BJ (cell line): Measurements from ENCODE around the gene TMEM244. TPM values are rescaled to one million over a fixed set of nuclear protein-coding genes. Genes with fewer than 3 reads are reported as not detected.
"Not testable (repeated sequence)": the region's sequence is repeated elsewhere in the genome, so short reads cannot be mapped to it uniquely, and the experiment has no call there.

Experiments
- CTCF ChIA-PET: fragments of 350-600 bp; formaldehyde crosslinking; extraction: SDS; loops from one replicate; lab custom pipeline; 2021; ENCODE audit warnings: antibody characterized with exemption, inconsistent platforms; lab: Yijun Ruan, JAX
- POLR2A ChIA-PET: fragments of 300-600 bp; sonication (Branson Sonifier 250); formaldehyde crosslinking; extraction: SDS; loops from one replicate; lab custom pipeline; 2021; ENCODE audit warnings: antibody characterized with exemption; lab: Charles Lee
- DNase-seq: peaks from one replicate; pipeline ENCODE4 v3.0.0-alpha.2; 2011; ENCODE audit warnings: low read depth
- H3K27me3 ChIP-seq: 2 replicates; pipeline ENCODE4 v1.6.0; 2011; ENCODE audit warnings: low read length; ENCODE audit not compliant: control insufficient read depth, insufficient read depth
- H3K36me3 ChIP-seq: 2 replicates; pipeline ENCODE4 v1.5.1; 2011; ENCODE audit warnings: low read length; ENCODE audit not compliant: control insufficient read depth, insufficient read depth
- H3K4me3 ChIP-seq: 2 replicates; pipeline ENCODE4 v1.5.1; 2011; ENCODE audit warnings: low read depth, mild to moderate bottlenecking, control low read depth, low read length
- CTCF ChIP-seq: IDR thresholded peaks from 2 replicates; pipeline ENCODE4 v1.5.1; 2011; ENCODE audit warnings: low read depth, mild to moderate bottlenecking, control low read depth, inconsistent platforms, low read length, moderate library complexity; ENCODE audit not compliant: insufficient read depth
- polyA plus RNA-seq: library from polyadenylated mRNA; depleted of rRNA; stranded (reverse); fragments of >200 nt; gene quantifications from 2 replicates; pipeline ENCODE4 v1.2.3, GENCODE V29; 2011

The TMEM244 gene
- polyA plus RNA-seq, 1 experiment: not detected

- Histone ChIP-seq H3K4me3 (no peak overlapping the region), H3K27me3 (no peaks in the 10 kb centered on the region), H3K36me3 (no peaks in the 10 kb centered on the region)
- no peak for DNase-seq
- ChIA-PET CTCF (no interaction called here), POLR2A (no interaction called here)
- no peak for TF ChIP-seq CTCF
These were observed 19.0 kb downstream of the TMEM244 start for GRCh38 chr6:129842137-129842536.

- H3K4me3 ChIP-seq, DNase-seq, POLR2A ChIA-PET, CTCF ChIA-PET, H3K36me3 ChIP-seq, H3K27me3 ChIP-seq: not testable (repeated sequence)
These were observed 21.6 kb downstream of the TMEM244 start for GRCh38 chr6:129839562-129839961.

- no peaks in the 10 kb centered on the region for H3K36me3 ChIP-seq
- no peak for DNase-seq
These were observed 25.4 kb downstream of the TMEM244 start for GRCh38 chr6:129835691-129836090.

DNA sequence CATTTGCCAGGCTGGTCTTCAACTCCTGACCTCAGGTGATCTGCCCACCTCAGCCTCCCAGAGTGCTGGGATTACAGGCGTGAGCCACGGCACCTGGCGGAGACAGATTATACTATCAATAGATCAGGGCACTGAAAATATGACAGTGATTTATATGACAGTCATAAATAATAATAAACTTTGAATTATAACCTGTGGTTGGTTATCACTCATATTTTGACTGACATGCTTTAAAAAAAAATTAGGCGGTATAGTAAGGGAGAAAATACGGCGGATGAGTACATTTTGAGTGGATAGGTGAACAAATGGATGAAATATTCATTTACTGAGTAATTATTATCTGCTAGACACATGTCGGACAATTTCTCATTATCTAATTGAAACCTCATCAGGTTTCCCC is 28.8 kb downstream of the TMEM244 start:
- POLR2A ChIA-PET: no interaction called here
- no peaks in the 10 kb centered on the region for H3K36me3 ChIP-seq
- CTCF ChIA-PET: no interaction called here

More at GRCh38 chr6:129835691-129836090, 25.4 kb downstream of the TMEM244 start:
- ChIA-PET CTCF (no interaction called here), POLR2A (no interaction called here)
- TF ChIP-seq CTCF: no peak
- Histone ChIP-seq H3K4me3 (no peak overlapping the region), H3K27me3 (no peaks in the 10 kb centered on the region)

GRCh38 chr6:129828229-129828628 is 32.9 kb downstream of the TMEM244 start:
- H3K27me3 ChIP-seq: no peaks in the 10 kb centered on the region
- ChIA-PET CTCF (no interaction called here), POLR2A (no interaction called here)
- DNase-seq: no peak
- no peak overlapping the region for H3K4me3 ChIP-seq
- no peaks in the 10 kb centered on the region for H3K36me3 ChIP-seq
- TF ChIP-seq CTCF: no peak

More for the DNA sequence above, 28.8 kb downstream of the TMEM244 start:
- H3K4me3 ChIP-seq: no peak overlapping the region
- TF ChIP-seq CTCF: no peak
- no peaks in the 10 kb centered on the region for H3K27me3 ChIP-seq
- no peak for DNase-seq

GRCh38 chr6:129818251-129818650 is 42.9 kb downstream of the TMEM244 start:
- DNase-seq: no peak

More at GRCh38 chr6:129818251-129818650, 42.9 kb downstream of the TMEM244 start:
- Histone ChIP-seq H3K36me3 (no peaks in the 10 kb centered on the region), H3K4me3 (no peak overlapping the region), H3K27me3 (no peaks in the 10 kb centered on the region; the same call in none of the 2 replicates)
- TF ChIP-seq CTCF: no peak
- ChIA-PET CTCF (no interaction called here), POLR2A (no interaction called here)
